ENCODE data around the gene MUC15. TPM values are rescaled to one million over a fixed set of nuclear protein-coding genes. Genes with fewer than 3 reads are reported as not detected.

Gene MUC15
- total and polyA plus RNA-seq, 10 of the 15 experiments (the other 5 are each of a cell fraction or from before 2014, with no cell fraction given): 0.03 to 0.86 (median 0.09) TPM; not detected in 6

GRCh38 chr11:26578998-26579661, 7.1 kb upstream of the MUC15 start:
- Histone ChIP-seq H3K27ac (ENCODE audit: control insufficient read depth, insufficient read depth) (no peak overlapping the region), H3K4me2 (ENCODE audit: control insufficient read depth, insufficient read depth) (no peak overlapping the region), H3K27me3 (replicated peaks in 1 of 2; ENCODE audit: control insufficient read depth in 2 of 2, insufficient read depth in 2 of 2, low read length in 1 of 2) (no peaks in the 10 kb centered on the region), H3K9ac (ENCODE audit: control insufficient read depth, insufficient read depth, low read length) (no peak overlapping the region), H3K4me3 (no peak overlapping the region), H4K20me1 (ENCODE audit: control insufficient read depth, insufficient read depth) (no peaks in the 10 kb centered on the region), H3K36me3 (ENCODE audit: control insufficient read depth in 2 of 2, insufficient read depth in 2 of 2, low read length in 1 of 2) (no peaks in the 10 kb centered on the region), H2AFZ (ENCODE audit: control insufficient read depth, low read depth, low read length) (no peak overlapping the region), H3K4me1 (ENCODE audit: control insufficient read depth, insufficient read depth, low read length) (no peaks in the 10 kb centered on the region), H3K9me3 (replicated peaks; ENCODE audit: control insufficient read depth, insufficient read depth, low read length) (no peaks in the 10 kb centered on the region), H3K79me2 (ENCODE audit: control insufficient read depth, insufficient read depth, low read length) (no peaks in the 10 kb centered on the region)
- 6% methylated on average over 1 of the region's 1 CpG for WGBS (ENCODE audit: insufficient coverage, insufficient replicate concordance, low lambda C conversion rate, missing lambda C conversion rate)
- FAIRE-seq (no peak), DNase-seq (ENCODE audit: low read depth, low spot score) (no peak), ATAC-seq (no peak)
- ChIA-PET SMC1A (ENCODE audit: uncharacterized antibody, unreplicated experiment) (interaction anchor here (0.8 to 4.0 kb wide), 9 partner anchors 9 to 69 kb away, joined by 3 to 15 read pairs (median 4); no protein-coding TSS in a partner anchor), POLR2A (no interaction called here), RAD21 (ENCODE audit: unreplicated experiment) (no interaction called here), CTCF (interaction anchor here (1.2 to 1.5 kb wide), 3 partner anchors 11 to 27 kb away, joined by 3 to 6 read pairs (median 3); no protein-coding TSS in a partner anchor)
- no peak for TF ChIP-seq SPI1 (IDR thresholded peaks at IDR 0.05; ENCODE audit: borderline replicate concordance, insufficient read depth, low read depth, low read length)
- no peak for TF ChIP-seq RFX5 (IDR thresholded peaks at IDR 0.05; ENCODE audit: low read depth, low read length)
- TF ChIP-seq ZZZ3 (IDR thresholded peaks at IDR 0.05; ENCODE audit: control insufficient read depth, insufficient read length, low read depth): no peak
- no peak for TF ChIP-seq FOS (IDR thresholded peaks at IDR 0.05; ENCODE audit: borderline replicate concordance, extremely low read depth, insufficient read length)
- no peak for TF ChIP-seq ZSCAN29 (IDR thresholded peaks at IDR 0.05)
- no peak for TF ChIP-seq ZBTB33 (IDR thresholded peaks at IDR 0.05)
- TF ChIP-seq RBBP5 (conservative IDR thresholded peaks at IDR 0.05): no peak
- no peak for TF ChIP-seq HCFC1 (IDR thresholded peaks at IDR 0.05; ENCODE audit: low read length)
- in situ Hi-C loops (cut with MboI): no loop called here
- intact Hi-C loops (cut with micrococcal nuclease; ENCODE audit: unreplicated experiment): no loop called here
- no TSS peak for BruUV-seq (replicated peaks)
